ENCODE measurements around the gene XRCC4. TPM values are rescaled to one million over a fixed set of nuclear protein-coding genes. Genes with fewer than 3 reads are reported as not detected.

Gene XRCC4
- total RNA-seq, 1 experiment from 2014 or later, result 24.6 TPM

- Histone ChIP-seq H3K4me3 (replicated peaks in 1 of 2; ENCODE audit: low read depth in 1 of 2, low read length in 2 of 2) (no peak overlapping the region), H3K9me2 (ENCODE audit: insufficient read depth) (no peaks in the 10 kb centered on the region), H3K9ac (ENCODE audit: low read length) (no peak overlapping the region), H3K27me3 (ENCODE audit: insufficient read depth, low read length) (no peaks in the 10 kb centered on the region), H3K4me2 (ENCODE audit: low read length) (no peak overlapping the region), H3K4me1 (ENCODE audit: control insufficient read depth in 1 of 2, insufficient read depth in 2 of 2, low read length in 2 of 2) (no peaks in the 10 kb centered on the region), H3K9me3 (ENCODE audit: control insufficient read depth in 1 of 2, insufficient read depth in 1 of 2, low read depth in 1 of 2, low read length in 2 of 2) (no peaks in the 10 kb centered on the region), H2AFZ (ENCODE audit: low read depth, low read length, poor library complexity, severe bottlenecking) (no peak overlapping the region), H4K20me1 (ENCODE audit: insufficient read depth) (0 out of 2 replicates have a peak, but pooled peaks cover 3% of the 10 kb centered on the region), H3K79me2 (ENCODE audit: insufficient read depth, low read length) (no peaks in the 10 kb centered on the region), H3K36me3 (ENCODE audit: control insufficient read depth in 1 of 2, insufficient read depth in 2 of 2, low read length in 2 of 2) (no peaks in the 10 kb centered on the region; a peak in 1 of 4 replicates), H3K27ac (ENCODE audit: low read depth, low read length) (no peak overlapping the region)
- no TSS peak for BruUV-seq (replicated peaks)
- ChIA-PET RAD21 (ENCODE audit: low non-redundant PET in 1 of 2, low total read pairs in 2 of 2, uncharacterized antibody in 2 of 2, unreplicated experiment in 2 of 2) (no interaction called here), CTCF (no interaction called here), POLR2A (no interaction called here)
- TF ChIP-seq POLR2A (IDR thresholded peaks at IDR 0.05; ENCODE audit: borderline replicate concordance, extremely low read depth, insufficient read depth, insufficient read length), result no peak
- TF ChIP-seq JUND (IDR thresholded peaks at IDR 0.05), result no peak
- TF ChIP-seq ELF1 (IDR thresholded peaks at IDR 0.05; ENCODE audit: borderline replicate concordance, low read depth), result no peak
- TF ChIP-seq FOSL1 (IDR thresholded peaks at IDR 0.05; ENCODE audit: low read depth), result no peak
- peak in 2 of 3 experiments; percentile 19 to 27; a peak in 2 of 6 replicates for TF ChIP-seq CTCF (IDR thresholded peaks at IDR 0.05 in 2 of 3, conservative IDR thresholded peaks at IDR 0.05 in 1 of 3; ENCODE audit: borderline replicate concordance in 1 of 3, insufficient read depth in 1 of 3, low read depth in 2 of 3, low read length in 2 of 3)
- no peak for TF ChIP-seq SRF (IDR thresholded peaks at IDR 0.05; ENCODE audit: low read depth)
- TF ChIP-seq TCF7L2 (IDR thresholded peaks at IDR 0.05; ENCODE audit: borderline replicate concordance, extremely low read depth, insufficient read depth, insufficient read length), result no peak
- DNase-seq (ENCODE audit: low read depth, low spot score) (no peak), ATAC-seq (no peak)
- intact Hi-C loops (cut with micrococcal nuclease), result no loop called here
These were observed 56.5 kb downstream of the XRCC4 start for GRCh38 chr5:83133797-83134196.

GRCh38 chr5:83142526-83142925 lies 65.2 kb downstream of the XRCC4 start:
- no peaks in the 10 kb centered on the region for H3K9me2 ChIP-seq (ENCODE audit: insufficient read depth)
- no peaks in the 10 kb centered on the region for H3K36me3 ChIP-seq (ENCODE audit: control insufficient read depth in 1 of 2, insufficient read depth in 2 of 2, low read length in 2 of 2)
- no peak overlapping the region for H3K4me3 ChIP-seq (replicated peaks in 1 of 2; ENCODE audit: low read depth in 1 of 2, low read length in 2 of 2)
- DNase-seq (ENCODE audit: low read depth, low spot score), result no peak
- H3K27me3 ChIP-seq (ENCODE audit: insufficient read depth, low read length), result no peaks in the 10 kb centered on the region
- POLR2A ChIA-PET, result no interaction called here
- CTCF ChIA-PET, result no interaction called here
- no peaks in the 10 kb centered on the region for H3K4me1 ChIP-seq (ENCODE audit: control insufficient read depth in 1 of 2, insufficient read depth in 2 of 2, low read length in 2 of 2)
- RAD21 ChIA-PET (ENCODE audit: low non-redundant PET in 1 of 2, low total read pairs in 2 of 2, uncharacterized antibody in 2 of 2, unreplicated experiment in 2 of 2), result no interaction called here
- H3K4me2 ChIP-seq (ENCODE audit: low read length), result no peak overlapping the region
- intact Hi-C loops (cut with micrococcal nuclease), result no loop called here
- H3K9ac ChIP-seq (ENCODE audit: low read length), result no peak overlapping the region
- no peaks in the 10 kb centered on the region for H3K79me2 ChIP-seq (ENCODE audit: insufficient read depth, low read length)
- ATAC-seq, result no peak
- BruUV-seq (replicated peaks), result no TSS peak
- H4K20me1 ChIP-seq (ENCODE audit: insufficient read depth), result no peaks in the 10 kb centered on the region
- H2AFZ ChIP-seq (ENCODE audit: low read depth, low read length, poor library complexity, severe bottlenecking), result no peak overlapping the region
- no peaks in the 10 kb centered on the region for H3K9me3 ChIP-seq (ENCODE audit: control insufficient read depth in 1 of 2, insufficient read depth in 1 of 2, low read depth in 1 of 2, low read length in 2 of 2)
- no peak overlapping the region for H3K27ac ChIP-seq (ENCODE audit: low read depth, low read length)
- TF ChIP-seq SRF (IDR thresholded peaks at IDR 0.05; ENCODE audit: low read depth) (no peak), TCF7L2 (IDR thresholded peaks at IDR 0.05; ENCODE audit: borderline replicate concordance, extremely low read depth, insufficient read depth, insufficient read length) (no peak), MAX (IDR thresholded peaks at IDR 0.05) (no peak), JUND (IDR thresholded peaks at IDR 0.05) (no peak), EZH2 (IDR thresholded peaks at IDR 0.05) (no peak), ZNF274 (IDR thresholded peaks at IDR 0.05; ENCODE audit: low read depth, low read length) (no peak), RAD21 (IDR thresholded peaks at IDR 0.05; ENCODE audit: low read depth) (no peak), SIN3A (IDR thresholded peaks at IDR 0.05; ENCODE audit: low read depth) (no peak), ZBTB33 (IDR thresholded peaks at IDR 0.05; ENCODE audit: extremely low read depth, insufficient replicate concordance, low read length) (no peak)
